Measurements from ENCODE around the gene MPND.

Gene MPND

GRCh38 chr19:4300589-4300988 lies 42.8 kb upstream of the MPND start:
- no peak for TF ChIP-seq CTCF (IDR thresholded peaks at IDR 0.05; ENCODE audit: low read depth, low read length)

GRCh38 chr19:4301590-4302242 lies 41.6 kb upstream of the MPND start:
- H3K4me3 ChIP-seq (ENCODE audit: low read depth, low read length), result no peak overlapping the region
- TF ChIP-seq CTCF (IDR thresholded peaks at IDR 0.05; ENCODE audit: low read depth, low read length), result no peak

More at GRCh38 chr19:4300589-4300988, 42.8 kb upstream of the MPND start:
- H3K4me3 ChIP-seq (ENCODE audit: low read depth, low read length), result no peak overlapping the region

- TF ChIP-seq CTCF (IDR thresholded peaks at IDR 0.05; ENCODE audit: low read depth, low read length), result no peak
- no peak within 1 kb of the TSS for H3K4me3 ChIP-seq (ENCODE audit: low read depth, low read length)
These were observed 41.1 kb upstream of the MPND start, which contains the start of gene TMIGD2 for GRCh38 chr19:4302243-4302640. TMIGD2 (minus strand) TSS chr19:4302389; CDS start chr19:4302385, 4 bp downstream.

- no peak overlapping the region for H3K4me3 ChIP-seq (ENCODE audit: low read depth, low read length)
- no peak for TF ChIP-seq CTCF (IDR thresholded peaks at IDR 0.05; ENCODE audit: low read depth, low read length)
These were observed 39.4 kb upstream of the MPND start for GRCh38 chr19:4303819-4304537.

- no peak for TF ChIP-seq CTCF (IDR thresholded peaks at IDR 0.05; ENCODE audit: low read depth, low read length)
These were observed 38.7 kb upstream of the MPND start, which contains the start of gene FSD1 for GRCh38 chr19:4304538-4305256. FSD1 (plus strand) TSS chr19:4304598; CDS start chr19:4304747, 149 bp downstream.

GRCh38 chr19:4305257-4305612 lies 38.1 kb upstream of the MPND start:
- TF ChIP-seq CTCF (IDR thresholded peaks at IDR 0.05; ENCODE audit: low read depth, low read length), result no peak
- no peak overlapping the region for H3K4me3 ChIP-seq (ENCODE audit: low read depth, low read length)

More at GRCh38 chr19:4304538-4305256, 38.7 kb upstream of the MPND start, which contains the start of gene FSD1:
- H3K4me3 ChIP-seq (ENCODE audit: low read depth, low read length), result peak within 1 kb of the TSS; percentile 43
